Gastroesophageal sphincter (tissue), 3 donors: Measurements from ENCODE around the gene NUBP1.

ENCODE experiments used
- EP300 ChIP-seq: sonication (generic); formaldehyde crosslinking; IDR thresholded peaks from one replicate; pipeline ENCODE4 v1.6.1; 2017; ENCODE audit warnings: antibody characterized with exemption, mild to moderate bottlenecking
- POLR2A ChIP-seq, 2 donors: fragments of 450-650 bp; IDR thresholded peaks; one replicate each; pipeline ENCODE4 v1.6.1; 2017; ENCODE audit warnings: antibody characterized with exemption in 2 of 2, mild to moderate bottlenecking in 2 of 2, moderate library complexity in 1 of 2
- POLR2AphosphoS5 ChIP-seq: sonication (generic); formaldehyde crosslinking; IDR thresholded peaks from one replicate; pipeline ENCODE4 v1.6.1; 2017; ENCODE audit warnings: antibody characterized with exemption
- TF ChIP-seq, protein P1 (sequence below), 4 experiments: fragments of 200-600 bp in 2 of 4; fragments of 450-650 bp in 2 of 4; sonication (generic) in 1 of 4; IDR thresholded peaks; one replicate each; pipeline ENCODE4 v1.5.1; 2017 to 2019; ENCODE audit warnings: antibody characterized with exemption in 4 of 4, mild to moderate bottlenecking in 2 of 4, moderate library complexity in 2 of 4

DNA sequence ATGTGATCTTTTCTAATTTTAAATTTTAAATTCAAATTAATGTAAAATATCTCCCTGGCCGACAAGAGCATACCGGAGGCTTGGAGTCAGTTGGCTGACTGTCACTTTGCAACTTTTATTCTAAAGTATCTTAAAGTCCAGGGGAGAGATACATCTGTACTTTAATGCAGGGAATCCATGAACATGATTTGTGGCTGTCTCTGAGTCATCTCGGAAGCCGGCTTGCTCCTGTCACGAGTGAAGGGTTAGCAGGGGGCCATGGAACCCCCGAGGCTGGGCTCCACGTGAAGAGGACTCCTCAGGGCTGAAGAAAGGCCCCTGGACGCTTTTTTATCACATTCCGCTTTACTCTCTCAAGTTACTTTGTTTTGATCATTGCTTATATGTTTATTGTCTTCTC, 61.7 kb downstream of the NUBP1 start:
- TF ChIP-seq POLR2AphosphoS5 (no peak), POLR2A (IDR thresholded peaks at IDR 0.05) (no peak), EP300 (no peak)
- TF ChIP-seq, protein P1, sequence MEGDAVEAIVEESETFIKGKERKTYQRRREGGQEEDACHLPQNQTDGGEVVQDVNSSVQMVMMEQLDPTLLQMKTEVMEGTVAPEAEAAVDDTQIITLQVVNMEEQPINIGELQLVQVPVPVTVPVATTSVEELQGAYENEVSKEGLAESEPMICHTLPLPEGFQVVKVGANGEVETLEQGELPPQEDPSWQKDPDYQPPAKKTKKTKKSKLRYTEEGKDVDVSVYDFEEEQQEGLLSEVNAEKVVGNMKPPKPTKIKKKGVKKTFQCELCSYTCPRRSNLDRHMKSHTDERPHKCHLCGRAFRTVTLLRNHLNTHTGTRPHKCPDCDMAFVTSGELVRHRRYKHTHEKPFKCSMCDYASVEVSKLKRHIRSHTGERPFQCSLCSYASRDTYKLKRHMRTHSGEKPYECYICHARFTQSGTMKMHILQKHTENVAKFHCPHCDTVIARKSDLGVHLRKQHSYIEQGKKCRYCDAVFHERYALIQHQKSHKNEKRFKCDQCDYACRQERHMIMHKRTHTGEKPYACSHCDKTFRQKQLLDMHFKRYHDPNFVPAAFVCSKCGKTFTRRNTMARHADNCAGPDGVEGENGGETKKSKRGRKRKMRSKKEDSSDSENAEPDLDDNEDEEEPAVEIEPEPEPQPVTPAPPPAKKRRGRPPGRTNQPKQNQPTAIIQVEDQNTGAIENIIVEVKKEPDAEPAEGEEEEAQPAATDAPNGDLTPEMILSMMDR (IDR thresholded peaks at IDR 0.05) = no peak
